T-helper 22 cell (primary cell): ENCODE results near the gene MROH2B.

ENCODE experiments used
- DNase-seq: peaks from one replicate; pipeline ENCODE4 v3.0.0-alpha.2; 2020; ENCODE audit warnings: low read depth

The MROH2B gene

DNA sequence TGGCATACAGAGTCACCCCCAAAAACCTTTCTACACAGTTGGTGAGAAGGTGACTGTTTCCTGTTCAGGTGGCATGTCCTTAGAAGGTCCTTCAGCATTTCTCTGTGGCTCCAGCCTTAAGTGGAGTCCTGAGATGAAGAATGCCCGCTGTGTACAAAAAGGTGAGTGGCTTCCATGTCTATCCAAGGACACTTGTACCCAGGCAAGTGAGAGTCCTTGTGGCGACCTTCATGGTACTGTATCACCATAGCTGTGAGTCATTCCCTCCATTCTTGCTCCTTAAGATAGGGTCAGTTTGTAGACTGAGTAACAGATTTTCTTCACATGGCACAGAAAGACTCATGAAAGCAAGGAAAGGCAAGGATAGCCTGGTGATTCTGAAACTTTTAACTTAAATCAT, 98.7 kb downstream of the MROH2B start:
- DNase-seq, result no peak

DNA sequence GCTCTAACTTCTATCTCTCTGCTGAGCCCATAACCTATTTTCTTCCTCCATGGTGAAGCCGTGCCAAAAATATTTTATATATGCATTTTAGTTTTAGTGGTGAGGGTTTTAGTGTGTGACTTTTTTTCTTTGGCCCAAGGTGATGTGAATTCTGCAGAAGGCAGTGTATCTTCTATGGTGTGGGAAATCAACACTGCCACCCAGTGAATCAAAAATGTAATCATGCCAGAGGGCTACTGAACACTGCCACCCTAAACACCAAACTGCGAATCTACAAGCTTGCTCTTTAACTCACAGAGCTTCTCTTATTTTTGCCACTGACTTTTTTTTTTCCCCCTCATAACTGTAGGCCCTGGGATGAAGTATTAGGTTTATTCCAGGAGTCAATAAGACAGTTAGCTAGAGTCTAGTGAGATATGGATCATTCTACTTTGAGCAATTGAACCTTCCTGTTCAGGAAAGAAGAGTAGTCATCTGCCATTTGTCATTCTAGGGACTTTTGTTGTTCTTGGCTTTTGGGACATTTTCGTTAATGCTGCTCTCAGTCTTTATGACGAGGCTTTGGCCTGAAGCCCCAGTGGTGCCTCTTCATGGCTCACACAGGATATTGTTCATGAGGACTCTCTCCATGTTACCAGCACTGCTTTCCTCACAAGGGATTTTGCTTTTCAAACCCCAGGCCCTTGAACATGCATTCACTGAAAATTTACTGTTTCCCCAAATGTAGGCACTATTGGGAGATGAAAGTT, 108.8 kb downstream of the MROH2B start:
- no peak for DNase-seq

DNA sequence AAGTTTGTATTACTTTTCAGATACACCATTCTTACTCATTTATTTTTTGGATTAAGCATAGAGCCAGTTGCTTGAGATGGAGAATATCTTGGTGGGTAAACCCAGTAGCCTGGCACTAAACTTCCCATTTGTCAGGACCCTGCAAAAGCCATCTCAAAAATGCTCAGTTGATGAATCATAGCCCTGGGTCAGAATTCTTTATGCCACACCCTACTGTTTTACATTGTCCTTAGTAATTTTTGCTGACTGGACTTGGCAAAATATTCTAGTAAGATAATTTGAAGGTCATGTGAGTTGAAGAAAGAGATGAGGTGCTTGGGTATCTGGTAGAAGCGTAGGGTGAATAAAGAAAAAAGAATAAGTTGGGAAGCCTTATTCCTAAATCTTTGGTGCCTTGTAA, 111.1 kb downstream of the MROH2B start:
- no peak for DNase-seq

DNA sequence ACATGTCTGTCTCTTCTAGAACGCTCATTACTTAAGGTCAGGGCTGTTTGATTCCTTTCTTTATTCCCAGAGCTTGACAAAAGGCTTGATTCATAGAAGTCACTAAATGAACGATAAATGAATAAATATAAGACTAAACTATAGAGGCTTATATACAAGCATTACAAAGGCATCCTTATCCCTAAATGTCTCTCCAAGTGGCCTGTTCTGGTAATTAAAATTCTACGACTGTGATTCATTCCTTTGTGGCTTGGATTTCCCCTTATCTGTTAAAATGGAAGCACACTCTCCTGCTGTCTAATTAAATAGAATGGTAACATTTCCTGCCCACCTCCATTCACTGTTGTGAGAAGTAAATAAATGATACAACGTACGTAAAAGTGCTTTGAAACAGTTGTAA, 112.3 kb downstream of the MROH2B start:
- DNase-seq, result no peak

DNA sequence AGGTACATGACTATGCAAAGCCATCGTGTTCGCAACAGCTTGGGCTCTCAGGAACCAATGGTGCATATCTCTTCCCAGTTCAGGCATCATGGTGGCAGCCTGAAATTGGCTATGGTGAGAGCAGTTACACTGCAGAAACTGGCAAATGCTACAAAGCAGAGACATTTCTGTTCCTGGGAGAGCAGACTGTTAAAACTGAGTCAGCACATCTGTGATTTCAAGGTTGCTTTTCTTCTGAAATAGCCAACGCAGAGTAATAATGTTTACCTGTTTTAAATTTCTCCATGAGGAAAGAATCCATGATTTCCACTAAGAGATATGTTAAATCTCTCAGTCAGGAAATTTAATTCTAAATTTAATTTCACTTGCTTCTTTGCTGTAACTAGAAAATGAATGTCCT, 114.1 kb downstream of the MROH2B start:
- no peak for DNase-seq

DNA sequence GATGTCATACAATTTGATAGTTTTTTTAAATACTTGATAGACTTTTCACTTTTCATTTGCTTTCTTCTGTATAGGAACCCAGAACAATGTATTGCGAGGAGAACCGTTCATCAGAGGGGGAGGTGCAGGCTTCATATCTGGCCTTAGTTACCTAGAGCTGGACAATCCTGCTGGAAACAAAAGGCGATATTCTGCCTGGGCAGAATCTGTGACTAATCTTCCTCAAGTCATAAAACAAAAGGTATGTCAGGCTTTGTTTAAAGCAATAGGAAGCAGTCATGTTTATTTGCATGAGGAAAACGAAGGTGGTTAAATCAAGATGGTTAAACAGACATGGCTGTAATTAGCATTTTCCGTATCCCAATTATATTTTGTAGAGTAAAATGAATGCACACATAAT, 115.8 kb downstream of the MROH2B start:
- DNase-seq, result no peak
